Measurements from ENCODE around the gene DNM2. TPM values are rescaled to one million over a fixed set of nuclear protein-coding genes. Genes with fewer than 3 reads are reported as not detected.
A peak's percentile ranks its signal among the peaks of the same experiment; 100 is the strongest.

The DNM2 gene
- total and polyA plus RNA-seq, 7 experiments from 2014 or later, result 49.1 to 340 (median 269) TPM

DNA sequence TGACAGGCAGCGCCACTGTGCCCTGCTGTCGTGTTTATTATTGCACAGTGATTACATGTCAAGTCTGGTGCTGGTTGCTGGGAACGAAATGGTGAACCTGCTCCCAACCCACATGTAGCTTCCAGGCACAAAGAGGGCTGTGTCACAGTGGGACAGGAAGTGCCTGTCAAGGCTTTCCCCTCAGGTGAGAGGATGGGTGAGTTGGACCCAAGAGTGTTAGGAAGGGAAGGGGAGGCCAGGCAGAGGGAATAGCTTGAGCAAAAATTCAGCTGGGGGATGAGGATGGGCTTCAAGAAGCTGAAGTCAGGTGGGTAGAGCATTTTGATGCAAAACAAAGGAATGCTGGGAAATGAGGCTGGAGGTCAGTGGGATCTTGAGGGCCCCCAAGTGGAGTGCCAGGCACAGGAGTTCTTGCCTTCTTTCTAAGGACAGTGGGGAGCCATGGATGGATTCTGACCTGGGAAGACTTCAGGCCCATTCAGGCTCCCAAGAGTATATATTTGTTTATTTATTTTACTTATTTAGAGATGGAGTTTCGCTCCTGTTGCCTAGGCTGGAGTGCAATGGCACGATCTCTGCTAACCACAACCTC lies 25.1 kb upstream of the DNM2 start:
- peaks cover 0 to 4% (median 0%) of the 10 kb centered on the region in 11 donors for H3K9me3 Mint-ChIP-seq
- no peak for ATAC-seq
- POLR2A ChIA-PET, result no interaction called here

DNA sequence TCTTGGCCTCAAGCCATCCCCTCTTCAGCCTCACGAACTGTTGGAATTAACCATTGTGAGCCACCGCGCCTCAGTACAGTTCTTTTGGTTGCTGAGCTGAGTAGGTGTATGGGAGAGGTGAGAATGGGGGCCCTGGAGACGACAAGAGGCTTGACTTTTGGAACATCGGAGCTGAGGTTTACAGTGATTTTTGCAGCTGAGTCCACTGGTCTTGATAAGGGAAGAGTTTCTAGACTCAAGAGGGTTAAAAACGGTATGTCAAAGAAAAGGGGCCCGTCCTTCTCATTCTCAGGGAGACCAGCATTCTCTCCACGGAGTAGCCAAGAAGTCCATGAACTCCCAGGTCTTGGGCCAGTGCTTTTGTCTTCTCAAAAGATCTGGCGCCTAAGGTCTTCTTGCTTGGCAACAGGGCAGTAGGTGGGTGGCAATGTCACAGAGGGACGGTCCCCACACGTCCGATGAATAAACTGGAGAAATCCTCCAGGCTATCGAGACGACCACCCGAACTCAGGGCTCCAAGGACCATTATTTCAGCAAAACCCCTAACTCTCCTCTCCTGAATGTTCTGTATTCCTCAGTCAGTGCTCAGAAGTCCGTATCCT lies 23.1 kb upstream of the DNM2 start:
- no peak overlapping the region for H3K27ac Mint-ChIP-seq
- CTCF ChIA-PET, result no interaction called here
- H3K27me3 Mint-ChIP-seq, result peaks cover 0 to 11% (median 0%) of the 10 kb centered on the region in 5 donors

More for the DNA sequence above, 25.1 kb upstream of the DNM2 start:
- peaks cover 0 to 13% (median 6%) of the 10 kb centered on the region in 5 donors for H3K36me3 Mint-ChIP-seq
- H3K4me1 ChIP-seq (ENCODE audit: control insufficient read depth in 2 of 2, insufficient read depth in 2 of 2, low read length in 2 of 2), result peaks cover 4 to 10% of the 10 kb centered on the region in 2 donors
- DNase-seq, result no peak
- peaks cover 0 to 11% (median 0%) of the 10 kb centered on the region in 5 donors for H3K27me3 Mint-ChIP-seq
- no peaks in the 10 kb centered on the region for H3K9me3 ChIP-seq (ENCODE audit: control insufficient read depth in 2 of 3, low read length in 3 of 3)
- no peaks in the 10 kb centered on the region for H3K27me3 ChIP-seq (ENCODE audit: control insufficient read depth in 2 of 2, insufficient read depth in 2 of 2, low read length in 2 of 2)
- peaks cover 0 to 48% (median 18%) of the 10 kb centered on the region in 3 experiments for H3K36me3 ChIP-seq (ENCODE audit: control insufficient read depth in 2 of 3, insufficient read depth in 3 of 3, low read length in 3 of 3)
- H3K27ac ChIP-seq (ENCODE audit: low read depth, low read length), result no peak overlapping the region
- peak overlapping the region in 2 of 9 donors; percentile 21 to 39 for H3K27ac Mint-ChIP-seq
- intact Hi-C loops (cut with micrococcal nuclease), result loop anchor here in 1 of 2 donors (10.0 kb wide), 1 partner anchor 218 kb away; no protein-coding TSS in a partner anchor
- peaks cover 12 to 23% (median 21%) of the 10 kb centered on the region in 7 donors for H3K4me1 Mint-ChIP-seq
- H3K4me3 Mint-ChIP-seq, result peak overlapping the region in 1 of 10 donors; percentile 2
- CTCF ChIA-PET, result no interaction called here
- no peak overlapping the region for H3K4me3 ChIP-seq (ENCODE audit: low read length)

DNA sequence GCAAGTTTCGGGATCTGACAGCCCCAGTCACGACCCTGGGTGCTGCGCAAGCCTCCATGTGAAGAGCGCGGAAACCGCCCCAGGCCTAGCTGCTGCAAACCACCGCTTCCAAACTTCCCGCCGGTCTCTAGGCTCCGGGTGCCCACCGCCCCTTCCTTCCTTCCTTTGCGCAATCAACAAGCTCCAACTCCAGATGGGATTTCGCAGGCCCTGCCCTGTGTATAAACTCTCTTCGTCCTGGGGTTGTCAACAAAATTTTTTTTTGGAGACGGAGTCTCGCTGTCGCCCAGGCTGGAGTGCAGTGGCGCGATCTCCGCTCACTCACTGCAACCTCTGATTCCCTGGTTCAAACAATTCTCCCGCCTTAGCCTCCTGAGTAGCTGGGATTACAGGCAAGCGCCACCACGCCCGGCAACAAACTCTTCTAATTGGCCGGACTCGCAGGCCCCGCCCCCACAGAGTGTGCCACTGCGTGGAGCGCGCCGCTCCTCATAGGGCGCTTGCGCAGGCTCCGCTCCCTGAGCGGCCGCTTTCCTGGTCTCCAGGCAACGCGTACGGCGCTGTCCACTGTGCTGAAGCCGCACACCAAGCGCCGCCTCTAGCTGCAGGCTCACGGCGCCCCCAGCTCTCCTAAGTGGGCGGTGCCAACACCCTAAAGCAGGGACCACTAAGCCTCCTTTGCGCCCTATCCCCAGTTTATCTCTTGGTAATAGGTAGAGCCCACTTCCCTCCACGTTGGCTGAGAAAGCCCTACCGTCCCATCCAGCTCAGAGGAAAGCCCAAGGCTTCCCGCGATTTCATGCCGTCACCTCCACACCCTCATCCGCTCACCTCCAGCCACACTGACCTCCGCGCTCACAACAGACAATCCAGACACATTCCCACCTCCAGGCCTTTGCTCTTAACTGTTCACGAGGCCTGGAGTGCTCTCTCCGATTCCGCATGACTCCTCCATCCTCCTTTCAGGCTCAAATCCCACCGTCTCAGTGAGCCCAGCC lies 22.2 kb upstream of the DNM2 start:
- intact Hi-C loops (cut with micrococcal nuclease), result loop anchor here (1.0 to 10.0 kb wide), 6 partner anchors 41 to 293 kb away; partner anchors contain the start of genes CDKN2D (in 2 of the 2), CDC37 (in 1 of the 2), ILF3 (in 1 of the 2) and KEAP1 (in 1 of the 2)
- Histone ChIP-seq H3K9me3 (ENCODE audit: control insufficient read depth in 2 of 3, low read length in 3 of 3) (no peaks in the 10 kb centered on the region), H3K36me3 (ENCODE audit: control insufficient read depth in 2 of 3, insufficient read depth in 3 of 3, low read length in 3 of 3) (peaks cover 0 to 19% (median 10%) of the 10 kb centered on the region in 3 experiments), H3K27ac (ENCODE audit: low read depth, low read length) (no peak overlapping the region), H3K4me3 (ENCODE audit: low read length) (peak overlapping the region; percentile 36), H3K4me1 (ENCODE audit: control insufficient read depth in 2 of 2, insufficient read depth in 2 of 2, low read length in 2 of 2) (peaks cover 4 to 10% of the 10 kb centered on the region in 2 donors), H3K27me3 (ENCODE audit: control insufficient read depth in 2 of 2, insufficient read depth in 2 of 2, low read length in 2 of 2) (no peaks in the 10 kb centered on the region)
- Mint-ChIP-seq H3K27ac (peak overlapping the region in 8 of 9 donors; percentile 9 to 88 (median 56)), H3K36me3 (peaks cover 0 to 11% (median 0%) of the 10 kb centered on the region in 5 donors), H3K27me3 (peaks cover 0 to 11% (median 0%) of the 10 kb centered on the region in 5 donors), H3K9me3 (peaks cover 0 to 4% (median 0%) of the 10 kb centered on the region in 11 donors), H3K4me3 (peak overlapping the region; percentile 81 to 89 (median 86)), H3K4me1 (peaks cover 12 to 25% (median 21%) of the 10 kb centered on the region in 7 donors)
- ATAC-seq (peak; percentile 99), DNase-seq (peak; percentile 79 to 90 (median 85))
- ChIA-PET CTCF (interaction anchor here (0.7 kb wide), 1 partner anchor 35 kb away, joined by 3 read pairs; no protein-coding TSS in a partner anchor), POLR2A (interaction anchor here (0.6 to 1.6 kb wide), 6 partner anchors 8 to 92 kb away, joined by 3 to 7 read pairs (median 4); no protein-coding TSS in a partner anchor)

More for the DNA sequence above, 23.1 kb upstream of the DNM2 start:
- DNase-seq (no peak), ATAC-seq (no peak)
- Histone ChIP-seq H3K36me3 (ENCODE audit: control insufficient read depth in 2 of 3, insufficient read depth in 3 of 3, low read length in 3 of 3) (peaks cover 0 to 28% (median 17%) of the 10 kb centered on the region in 3 experiments), H3K4me1 (ENCODE audit: control insufficient read depth in 2 of 2, insufficient read depth in 2 of 2, low read length in 2 of 2) (peaks cover 4 to 10% of the 10 kb centered on the region in 2 donors), H3K4me3 (ENCODE audit: low read length) (no peak overlapping the region), H3K9me3 (ENCODE audit: control insufficient read depth in 2 of 3, low read length in 3 of 3) (no peaks in the 10 kb centered on the region), H3K27ac (ENCODE audit: low read depth, low read length) (no peak overlapping the region), H3K27me3 (ENCODE audit: control insufficient read depth in 2 of 2, insufficient read depth in 2 of 2, low read length in 2 of 2) (no peaks in the 10 kb centered on the region)
- Mint-ChIP-seq H3K9me3 (peaks cover 0 to 4% (median 0%) of the 10 kb centered on the region in 11 donors), H3K4me1 (peaks cover 12 to 23% (median 21%) of the 10 kb centered on the region in 7 donors), H3K4me3 (peak overlapping the region in 9 of 10 donors; percentile 27 to 89 (median 84)), H3K36me3 (peaks cover 0 to 13% (median 0%) of the 10 kb centered on the region in 5 donors)
- POLR2A ChIA-PET, result interaction anchor here (0.9 to 1.6 kb wide), 3 partner anchors 10 to 45 kb away, joined by 3 to 5 read pairs (median 4); no protein-coding TSS in a partner anchor
- intact Hi-C loops (cut with micrococcal nuclease), result loop anchor here (1.0 to 10.0 kb wide), 6 partner anchors 41 to 293 kb away; partner anchors contain the start of genes CDKN2D (in 2 of the 2), CDC37 (in 1 of the 2), ILF3 (in 1 of the 2) and KEAP1 (in 1 of the 2)

DNA sequence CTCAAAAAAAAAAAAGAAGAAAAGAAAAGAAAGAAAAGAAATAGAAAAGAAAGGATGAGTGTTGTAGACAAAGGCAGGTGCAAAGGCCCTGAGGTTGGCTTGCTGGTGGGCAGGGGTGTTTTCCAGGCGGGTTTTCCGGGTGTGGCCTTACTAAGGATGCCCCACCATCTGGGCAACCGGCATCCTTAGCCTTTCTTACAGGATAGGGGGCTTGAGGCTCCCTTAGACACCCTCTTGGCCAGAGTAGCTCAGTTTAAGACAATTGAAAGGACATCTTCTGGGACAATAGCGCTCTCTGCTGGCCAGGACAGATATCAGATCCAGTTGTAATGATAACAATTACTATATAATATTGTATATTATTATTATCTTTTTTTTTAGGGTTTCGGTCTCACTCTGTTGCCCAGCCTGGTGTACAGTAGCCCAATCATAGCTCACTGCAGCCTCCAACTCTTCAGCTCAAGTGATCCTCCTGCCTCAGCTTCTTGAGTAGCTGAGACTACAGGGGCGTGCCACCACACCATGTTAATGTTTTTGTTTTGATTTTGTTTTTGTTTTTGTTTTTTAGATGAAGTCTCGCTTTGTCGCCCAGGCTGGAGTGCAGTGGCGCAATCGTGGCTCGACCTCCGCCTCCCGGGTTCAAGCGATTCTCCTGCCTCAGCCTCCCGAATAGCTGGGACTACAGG lies 18.1 kb upstream of the DNM2 start:
- no peak overlapping the region for H3K27ac Mint-ChIP-seq
- H3K36me3 Mint-ChIP-seq, result peaks cover 0 to 2% (median 0%) of the 10 kb centered on the region in 5 donors
- ChIA-PET CTCF (interaction anchor here (0.6 to 4.1 kb wide), 17 partner anchors 8 to 193 kb away, joined by 3 to 35 read pairs (median 3); no protein-coding TSS in a partner anchor), POLR2A (interaction anchor here (0.6 to 1.6 kb wide), 8 partner anchors 18 to 389 kb away, joined by 3 to 6 read pairs (median 4); partner anchors contain the start of gene LDLR)
- DNase-seq (peak; percentile 22 to 63 (median 54)), ATAC-seq (peak; percentile 33)
- no peaks in the 10 kb centered on the region for H3K9me3 ChIP-seq (ENCODE audit: control insufficient read depth in 2 of 3, low read length in 3 of 3)
- no peak overlapping the region for H3K4me3 ChIP-seq (ENCODE audit: low read length)
- peaks cover 0 to 11% (median 0%) of the 10 kb centered on the region in 5 donors for H3K27me3 Mint-ChIP-seq
- H3K9me3 Mint-ChIP-seq, result peaks cover 0 to 5% (median 0%) of the 10 kb centered on the region in 11 donors
- H3K27ac ChIP-seq (ENCODE audit: low read depth, low read length), result no peak overlapping the region
- peak overlapping the region in 2 of 10 donors; percentile 10 to 16 for H3K4me3 Mint-ChIP-seq
- intact Hi-C loops (cut with micrococcal nuclease), result loop anchor here (1.0 to 10.0 kb wide), 8 partner anchors 17 to 297 kb away; partner anchors contain the start of genes CDC37 (in 1 of the 2) and KEAP1 (in 1 of the 2)
- H3K27me3 ChIP-seq (ENCODE audit: control insufficient read depth in 2 of 2, insufficient read depth in 2 of 2, low read length in 2 of 2), result no peaks in the 10 kb centered on the region
- H3K4me1 ChIP-seq (ENCODE audit: control insufficient read depth in 2 of 2, insufficient read depth in 2 of 2, low read length in 2 of 2), result peaks cover 7 to 10% of the 10 kb centered on the region in 2 donors
- H3K4me1 Mint-ChIP-seq, result peaks cover 22 to 34% (median 29%) of the 10 kb centered on the region in 7 donors
- peaks cover 0 to 5% (median 0%) of the 10 kb centered on the region in 3 experiments for H3K36me3 ChIP-seq (ENCODE audit: control insufficient read depth in 2 of 3, insufficient read depth in 3 of 3, low read length in 3 of 3)

DNA sequence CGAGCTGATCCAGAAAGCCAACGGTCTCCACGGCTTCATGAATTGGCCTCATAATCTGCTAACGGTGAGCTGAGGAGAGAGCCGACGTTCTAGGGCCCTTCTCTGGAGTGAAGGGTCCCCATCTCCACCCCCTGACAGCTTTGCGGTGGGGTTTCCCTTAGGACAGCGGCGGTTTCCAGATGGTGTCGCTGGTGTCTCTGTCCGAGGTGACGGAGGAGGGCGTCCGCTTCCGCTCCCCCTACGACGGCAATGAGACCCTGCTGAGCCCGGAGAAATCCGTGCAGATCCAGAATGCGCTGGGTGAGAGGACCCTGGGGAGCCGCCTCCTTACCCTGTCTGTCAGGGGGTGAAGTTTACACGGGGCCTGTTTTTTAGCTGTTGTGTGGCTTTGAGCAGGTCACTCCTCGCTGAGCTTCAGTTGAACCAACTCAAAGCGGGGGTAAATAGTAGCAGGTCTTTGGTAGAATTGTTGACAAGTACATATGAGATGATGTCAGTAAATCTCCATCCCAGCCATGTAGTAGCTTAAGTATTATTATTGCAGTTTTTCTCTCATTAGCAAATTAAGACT lies 15.8 kb upstream of the DNM2 start:
- CTCF ChIA-PET, result interaction anchor here (0.6 to 4.1 kb wide), 10 partner anchors 15 to 390 kb away, joined by 3 to 35 read pairs (median 4); partner anchors contain the start of gene DNM2
- Mint-ChIP-seq H3K27ac (peak overlapping the region in 8 of 9 donors; percentile 63 to 93 (median 78)), H3K4me3 (peak overlapping the region; percentile 90 to 98 (median 95))

More for the DNA sequence above, 15.8 kb upstream of the DNM2 start:
- Mint-ChIP-seq H3K27me3 (peaks cover 0 to 4% (median 0%) of the 10 kb centered on the region in 5 donors), H3K9me3 (peaks cover 0 to 4% (median 0%) of the 10 kb centered on the region in 11 donors), H3K4me1 (peaks cover 6 to 18% (median 12%) of the 10 kb centered on the region in 7 donors), H3K36me3 (peaks cover 0 to 4% (median 0%) of the 10 kb centered on the region in 5 donors)
- Histone ChIP-seq H3K36me3 (ENCODE audit: control insufficient read depth in 2 of 3, insufficient read depth in 3 of 3, low read length in 3 of 3) (peaks cover 0 to 5% (median 0%) of the 10 kb centered on the region in 3 experiments), H3K4me1 (ENCODE audit: control insufficient read depth in 2 of 2, insufficient read depth in 2 of 2, low read length in 2 of 2) (peaks cover 0 to 3% of the 10 kb centered on the region in 2 donors), H3K27me3 (ENCODE audit: control insufficient read depth in 2 of 2, insufficient read depth in 2 of 2, low read length in 2 of 2) (no peaks in the 10 kb centered on the region), H3K4me3 (ENCODE audit: low read length) (peak overlapping the region; percentile 94), H3K9me3 (ENCODE audit: control insufficient read depth in 2 of 3, low read length in 3 of 3) (no peaks in the 10 kb centered on the region), H3K27ac (ENCODE audit: low read depth, low read length) (peak overlapping the region; percentile 77)
- intact Hi-C loops (cut with micrococcal nuclease), result loop anchor here (1.0 to 2.0 kb wide), 4 partner anchors 15 to 162 kb away; partner anchors contain the start of gene ILF3 (in 1 of the 2)
- POLR2A ChIA-PET, result interaction anchor here (0.6 to 2.1 kb wide), 14 partner anchors 11 to 875 kb away, joined by 3 to 14 read pairs (median 4); partner anchors contain the start of genes DNM2 and TMED1
- DNase-seq (peak in 2 of 9 donors; percentile 13 to 31), ATAC-seq (peak; percentile 14)
